ENCODE results near the gene RRBP1. TPM values are rescaled to one million over a fixed set of nuclear protein-coding genes. Genes with fewer than 3 reads are reported as not detected.

RRBP1 gene
- 79.6 and 83.1 TPM in 2 replicates for total RNA-seq

GRCh38 chr20:17682103-17682888, at the start of gene RRBP1:
Gene RRBP1 (minus strand): TSS chr20:17682242. CDS start chr20:17660507, 21,735 bp downstream.

GRCh38 chr20:17699931-17700351, 17.9 kb upstream of the RRBP1 start, which contains the start of gene BANF2:
Gene BANF2 (plus strand): TSS chr20:17699966. CDS start chr20:17725026, 25,060 bp downstream.

GRCh38 chr20:17569616-17570346, 112.3 kb downstream of the RRBP1 start, which contains the start of gene DSTN:
Gene DSTN (plus strand): TSS chr20:17570075. CDS start chr20:17570209, 134 bp downstream.

Other genes with a start within 250 kb of the RRBP1 start
- gene BFSP1, start 150.9 kb downstream of the RRBP1 start, total RNA-seq: 2.3 and 3.3 TPM in 2 replicates
- gene DSTN, start 112.2 kb downstream of the RRBP1 start, total RNA-seq: 329 and 333 TPM in 2 replicates
- not detected in 2 replicates for gene BANF2, start 17.7 kb upstream of the RRBP1 start, total RNA-seq